HG02588 (cell line): Measurements from ENCODE around the gene ARHGAP29.

Experiments
- ATAC-seq: cut with Tn5 transposase; IDR thresholded peaks from one replicate; pipeline ENCODE4 v1.9.1; 2021; ENCODE audit warnings: mild to moderate bottlenecking, moderate library complexity; ENCODE audit not compliant: unreplicated experiment

ARHGAP29 gene

DNA sequence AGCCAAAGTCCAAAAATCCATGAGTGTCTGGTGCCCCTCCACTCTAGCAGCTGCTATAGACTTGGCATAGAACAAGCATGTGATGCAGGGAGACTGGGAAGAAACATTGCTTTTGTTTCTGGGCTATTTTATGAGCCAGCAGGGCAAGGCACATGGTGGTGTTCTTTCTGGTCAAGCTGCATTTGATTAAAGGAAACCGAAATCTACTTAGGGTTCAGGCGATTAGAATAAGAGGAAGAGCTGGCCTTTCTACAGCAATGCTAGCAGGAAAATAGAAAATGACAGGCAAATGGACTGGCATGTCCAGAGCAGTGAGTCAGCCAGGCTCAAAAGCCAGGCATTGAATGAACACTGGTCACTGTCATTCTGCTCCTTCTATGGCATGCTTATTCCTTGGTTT lies 28.5 kb upstream of the ARHGAP29 start:
- no peak for ATAC-seq

DNA sequence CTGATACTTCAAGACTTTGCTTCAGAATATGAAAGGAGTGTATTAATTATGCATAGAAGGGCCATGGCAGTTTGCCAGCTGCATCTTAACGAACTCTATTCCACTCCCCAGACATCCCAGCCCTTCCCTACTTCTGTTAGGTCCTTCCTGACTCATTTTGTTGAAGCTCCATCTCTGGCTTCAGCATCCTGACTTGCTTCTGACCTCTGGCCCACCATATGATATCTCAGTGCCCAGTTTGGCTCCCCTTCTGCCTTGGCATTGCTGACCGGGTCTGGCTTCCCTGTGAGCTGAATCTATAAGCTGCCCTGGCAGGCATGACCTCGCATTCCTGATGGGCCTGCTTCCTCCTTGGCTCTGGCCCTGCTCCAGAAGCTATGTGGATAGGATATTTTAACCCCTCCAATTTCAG lies 27.6 kb upstream of the ARHGAP29 start:
- ATAC-seq: no peak

DNA sequence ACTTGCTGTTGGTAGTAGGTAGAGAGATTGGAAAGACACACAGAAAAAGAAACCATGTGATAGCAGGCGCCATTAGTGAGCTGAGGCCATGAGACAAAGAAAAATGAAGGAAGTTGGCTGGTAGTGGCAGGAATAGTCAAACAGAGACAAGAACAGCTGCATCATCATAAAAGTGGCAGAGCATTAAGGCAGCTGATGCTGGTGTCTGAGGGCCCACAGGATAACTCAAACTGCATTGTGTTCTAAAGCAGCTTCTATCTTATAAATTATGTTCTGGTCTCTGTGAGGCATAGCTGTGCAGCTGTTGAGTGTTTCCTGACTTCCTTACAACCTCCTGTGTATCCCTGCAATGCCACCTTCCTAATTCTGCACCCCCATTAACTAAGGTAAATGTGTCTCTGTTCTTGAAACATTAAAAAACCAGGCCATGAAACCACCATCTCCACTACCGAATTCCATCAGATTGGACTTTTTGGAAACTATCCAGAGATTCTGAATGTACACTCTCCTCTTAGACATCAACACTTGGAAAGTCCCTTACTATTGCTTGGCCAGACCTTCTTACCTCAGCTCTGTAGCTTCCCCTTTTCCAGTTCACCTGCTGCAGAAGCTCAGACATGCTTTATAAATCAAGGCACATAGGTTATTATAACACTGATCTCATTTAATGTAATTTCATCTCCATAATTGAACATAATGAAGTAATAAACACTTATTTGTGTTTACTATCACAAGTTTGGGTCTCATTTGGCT lies 23.4 kb upstream of the ARHGAP29 start:
- no peak for ATAC-seq

DNA sequence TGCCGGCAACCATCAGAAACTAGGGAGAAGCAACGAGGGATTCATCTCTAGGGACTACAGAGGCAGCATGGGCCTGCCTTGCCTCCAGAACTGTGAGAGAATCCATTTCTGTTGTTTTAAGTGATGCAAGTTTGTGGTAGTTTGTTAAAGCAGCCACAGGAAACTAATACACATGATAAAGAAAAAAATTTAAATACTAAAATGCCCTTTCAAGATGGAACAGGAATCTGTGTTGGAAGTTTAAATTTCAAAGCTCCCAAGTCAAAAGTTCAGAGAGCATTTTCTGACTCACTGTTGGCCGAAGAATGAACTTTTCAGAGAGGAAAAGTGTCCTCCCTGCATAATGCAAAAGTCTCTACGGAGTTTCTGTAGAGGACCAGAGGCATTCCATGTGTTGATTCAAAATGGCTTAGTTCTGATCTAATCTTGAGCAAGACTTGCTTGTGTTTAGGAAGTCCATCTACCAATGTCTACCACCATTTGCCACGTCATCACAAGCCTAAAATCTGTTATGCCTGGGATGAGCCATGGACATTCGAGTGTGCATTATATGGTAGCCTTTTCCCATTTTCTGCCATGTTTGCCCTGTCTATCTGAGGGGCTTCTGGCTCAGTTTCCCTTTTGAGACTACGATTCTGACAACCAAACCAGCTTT lies 22.4 kb upstream of the ARHGAP29 start:
- ATAC-seq: no peak

DNA sequence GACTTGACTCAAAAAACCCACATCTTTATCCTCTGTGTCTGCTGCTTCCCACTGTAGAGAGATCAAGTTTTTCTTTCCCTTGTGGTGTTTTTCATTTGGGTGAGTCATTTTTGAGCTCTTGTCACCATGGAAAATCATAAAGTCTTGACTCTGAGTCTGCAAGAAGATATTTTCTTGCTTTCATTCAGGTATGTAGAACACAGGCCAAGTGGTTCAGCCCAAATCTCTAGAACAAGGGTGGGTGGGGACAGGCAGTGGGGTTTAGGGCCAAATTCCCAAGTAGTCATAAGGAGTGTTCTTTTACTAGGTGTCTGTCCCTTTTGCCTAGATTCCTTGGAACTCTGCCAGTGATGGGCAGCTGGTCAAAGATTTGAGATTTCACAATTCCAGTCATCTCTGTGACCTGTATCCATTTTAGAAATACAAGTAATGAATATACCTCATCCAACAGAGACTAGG lies 21.5 kb upstream of the ARHGAP29 start:
- ATAC-seq: no peak

DNA sequence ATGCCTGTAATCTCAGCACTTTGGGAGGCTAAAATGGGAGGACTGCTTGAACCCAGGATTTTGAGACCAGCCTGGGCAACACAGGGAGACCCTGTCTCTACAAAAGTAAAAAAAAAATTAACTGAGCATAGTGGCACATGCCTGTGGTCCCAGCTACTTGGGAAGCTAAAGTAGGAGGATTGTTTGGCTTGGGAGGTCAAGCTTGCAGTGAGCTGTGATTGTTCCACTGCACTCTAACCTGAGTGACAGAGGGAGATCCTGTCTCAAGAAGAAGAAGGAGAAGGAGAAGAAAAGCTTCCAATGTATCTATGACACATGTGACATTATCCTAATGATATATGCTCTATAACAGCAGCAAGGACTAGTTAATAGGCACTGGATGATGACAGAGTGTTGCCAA lies 20.1 kb upstream of the ARHGAP29 start:
- no peak for ATAC-seq

DNA sequence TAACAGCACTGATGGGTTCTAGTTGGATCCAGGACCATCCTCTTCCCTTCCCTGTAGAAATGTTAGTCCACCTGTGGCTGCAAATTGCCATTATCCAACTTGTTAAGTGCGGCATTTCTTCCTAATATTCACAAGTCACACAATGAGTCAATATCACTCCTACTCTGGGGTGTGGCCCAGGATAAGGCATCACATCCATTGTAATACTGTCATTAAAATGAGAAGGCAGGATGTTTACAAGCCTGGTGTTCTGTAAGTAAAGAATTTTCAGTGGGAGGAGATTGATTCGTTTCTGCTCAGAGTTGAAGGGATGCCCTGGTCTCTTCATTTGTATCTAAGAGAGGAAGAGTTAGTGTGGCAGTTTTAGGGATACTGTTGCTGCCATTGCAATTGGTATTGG lies 18.1 kb upstream of the ARHGAP29 start:
- no peak for ATAC-seq

DNA sequence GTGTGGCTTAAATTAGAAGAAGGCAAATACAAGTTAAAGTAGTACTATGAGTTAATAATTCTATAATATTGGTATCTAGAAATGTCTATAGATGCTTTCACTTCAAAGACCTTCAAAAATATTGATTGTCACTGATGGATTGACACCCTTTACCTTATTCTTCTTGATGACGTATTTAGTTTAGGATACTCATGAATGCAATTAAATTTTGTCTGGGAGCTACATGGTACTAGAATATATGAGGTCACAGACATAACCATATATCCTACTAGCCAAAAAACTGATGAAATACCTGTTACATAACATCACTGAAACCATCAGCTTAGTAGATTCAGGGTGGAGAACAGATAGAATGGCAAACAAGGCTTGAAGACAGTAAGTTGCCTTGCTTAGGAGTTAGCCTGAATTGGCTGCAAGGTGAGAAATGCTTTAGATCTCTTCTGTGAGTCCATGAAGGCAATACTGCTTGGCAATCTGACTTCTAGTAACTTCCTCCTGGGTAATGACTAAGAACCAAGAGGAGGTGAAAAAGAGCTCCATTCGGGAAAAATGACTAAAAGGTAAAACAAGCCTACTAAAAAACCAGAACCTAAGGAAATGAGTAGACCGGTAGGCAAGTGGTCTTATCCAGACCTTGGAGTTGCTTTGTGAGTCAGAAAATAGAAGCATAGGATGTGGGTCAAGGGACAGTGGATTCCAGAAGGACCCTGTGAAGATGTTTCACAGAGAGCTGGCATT lies 16.9 kb upstream of the ARHGAP29 start:
- no peak for ATAC-seq

DNA sequence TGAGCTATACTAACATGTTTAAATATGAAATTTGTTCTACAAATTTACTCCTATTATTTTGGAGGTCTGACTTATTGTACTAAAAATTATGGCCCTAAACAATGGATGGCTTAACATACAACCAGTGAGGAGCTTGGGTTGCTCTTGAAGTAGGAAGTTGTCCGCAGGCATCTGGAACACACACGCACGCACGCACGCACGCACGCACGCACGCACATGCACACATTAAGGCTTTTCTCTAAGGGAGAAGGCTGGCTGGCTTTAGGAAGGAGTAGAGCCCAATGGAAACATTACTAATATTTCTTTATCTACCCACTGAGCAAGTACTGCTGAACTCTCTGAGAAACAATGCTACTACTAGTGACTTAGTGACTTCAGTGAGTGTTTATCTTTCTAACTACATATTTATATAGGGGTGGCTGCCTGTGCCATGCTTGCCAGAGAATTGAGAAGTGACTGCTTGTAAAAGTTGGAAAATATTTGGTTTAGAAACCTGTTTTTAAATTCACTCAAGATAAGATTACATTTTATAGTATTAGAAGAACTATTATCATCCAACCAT lies 16.2 kb upstream of the ARHGAP29 start:
- ATAC-seq: no peak

DNA sequence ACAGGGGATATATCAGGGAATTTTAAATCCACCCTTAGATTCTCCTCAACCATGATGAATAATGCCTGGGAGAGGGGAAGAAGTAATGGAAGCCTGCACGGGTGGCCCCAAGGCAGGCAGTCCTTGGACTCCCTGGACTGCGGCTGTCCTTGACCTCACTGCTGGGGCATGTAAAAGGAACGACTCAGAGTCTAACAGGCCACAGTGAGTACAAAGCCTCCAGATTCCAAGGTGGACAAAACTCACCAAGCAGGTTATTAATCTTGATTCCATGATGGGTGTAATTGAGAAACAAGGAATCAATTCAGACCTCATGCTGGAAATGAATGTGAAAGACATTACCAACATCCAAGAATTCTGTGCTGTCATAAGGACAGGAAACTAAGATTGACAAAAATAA lies 13.0 kb upstream of the ARHGAP29 start:
- no peak for ATAC-seq

DNA sequence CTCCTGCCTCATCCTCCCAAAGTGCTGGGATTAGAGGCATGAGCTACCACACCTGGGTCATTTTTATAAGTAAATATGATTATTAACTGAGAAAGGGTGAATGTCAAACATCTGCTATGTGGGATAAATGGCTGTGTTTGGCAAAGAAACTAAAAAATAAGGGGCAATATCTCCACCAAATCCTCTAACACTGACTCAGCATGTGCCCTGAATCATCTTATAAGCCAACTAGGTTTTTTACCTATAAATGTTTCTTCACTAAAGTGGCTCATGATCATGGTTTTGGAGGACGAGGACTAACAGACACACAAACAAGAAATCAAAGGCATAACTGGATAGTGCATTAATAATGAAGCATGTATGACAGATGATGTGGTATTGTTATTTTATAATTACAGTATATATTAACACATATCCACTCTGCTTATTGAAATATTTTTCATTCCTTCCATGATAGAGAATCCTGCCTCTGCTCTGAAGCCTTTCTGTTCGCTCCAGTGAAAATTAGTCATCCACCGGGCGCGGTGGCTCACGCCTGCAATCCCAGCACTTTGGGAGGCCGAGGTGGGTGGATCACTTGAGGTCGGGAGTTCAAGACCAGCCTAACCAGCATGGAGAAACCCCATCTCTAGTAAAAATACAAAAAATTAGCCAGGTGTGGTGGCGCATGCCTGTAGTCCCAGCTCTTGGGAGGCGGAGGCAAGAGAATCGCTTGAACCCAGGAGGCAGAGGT lies 11.7 kb upstream of the ARHGAP29 start:
- no peak for ATAC-seq

DNA sequence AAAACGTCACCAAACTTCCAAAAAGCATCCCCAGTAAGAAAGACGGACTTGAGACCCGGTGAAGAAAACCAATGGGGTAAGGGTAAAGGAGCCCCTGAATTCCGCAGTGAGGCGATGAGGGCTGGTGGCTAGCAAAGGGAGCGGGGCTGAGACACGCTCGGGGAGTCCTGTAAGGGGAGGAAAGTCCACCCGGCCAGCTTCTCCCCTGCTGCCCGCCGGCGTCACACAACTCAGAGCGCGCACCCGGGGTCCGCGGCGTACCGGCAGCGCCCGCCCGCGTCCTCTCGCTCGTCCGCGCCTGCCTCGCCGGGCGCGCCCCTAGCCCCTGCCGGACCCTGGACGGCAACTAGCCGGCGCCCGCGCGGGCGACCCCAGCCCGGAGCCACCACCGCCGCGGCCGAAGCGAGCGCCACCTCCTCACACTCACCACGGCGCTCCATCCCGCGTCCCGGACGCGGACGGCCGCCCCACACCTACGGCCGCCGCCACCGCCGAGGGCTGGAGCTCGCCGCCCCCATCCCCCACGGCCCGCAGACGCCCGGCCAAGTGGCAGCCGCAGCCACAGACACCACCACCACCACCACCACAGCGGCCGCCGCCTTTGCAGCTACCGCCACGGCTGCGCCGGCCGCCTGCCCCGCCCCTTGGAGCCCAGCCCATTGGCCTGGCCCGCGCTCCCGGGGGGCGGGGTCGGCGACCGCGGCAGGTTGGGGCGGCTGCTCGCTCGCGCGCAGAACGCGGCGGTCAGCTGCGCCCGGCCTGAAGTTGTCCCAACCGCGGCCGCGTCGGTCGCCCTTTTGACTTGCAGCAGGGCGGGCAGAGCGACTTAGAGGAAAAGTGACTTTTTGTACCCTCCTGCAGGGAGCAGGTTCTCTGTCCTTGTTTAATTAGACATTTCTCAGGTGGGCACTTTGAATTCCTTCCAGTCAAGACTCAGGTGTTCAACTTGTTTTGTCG lies 10.0 kb upstream of the ARHGAP29 start:
- peak; percentile 94 for ATAC-seq

DNA sequence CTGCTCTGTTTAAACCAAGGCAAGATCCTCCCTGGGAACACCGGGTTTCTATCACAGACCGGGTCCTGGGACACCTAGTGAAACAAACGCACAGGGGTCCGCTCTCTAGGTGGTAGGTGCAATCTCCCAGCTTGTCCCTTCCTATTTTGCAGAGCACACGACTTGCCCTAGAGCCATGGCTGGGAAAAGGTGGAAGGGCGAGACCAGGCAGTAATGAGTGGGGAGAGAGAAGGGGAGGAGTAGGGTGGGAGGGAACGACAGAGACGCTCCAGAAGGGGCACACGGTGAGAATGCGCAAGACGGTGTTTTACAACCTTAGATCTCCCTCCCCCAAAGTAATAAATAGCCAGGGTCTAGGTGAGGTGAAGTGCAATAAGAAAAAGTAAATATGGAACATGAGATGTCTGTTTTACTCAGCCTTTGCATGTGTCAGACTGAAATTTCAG lies 9.3 kb upstream of the ARHGAP29 start:
- no peak for ATAC-seq

DNA sequence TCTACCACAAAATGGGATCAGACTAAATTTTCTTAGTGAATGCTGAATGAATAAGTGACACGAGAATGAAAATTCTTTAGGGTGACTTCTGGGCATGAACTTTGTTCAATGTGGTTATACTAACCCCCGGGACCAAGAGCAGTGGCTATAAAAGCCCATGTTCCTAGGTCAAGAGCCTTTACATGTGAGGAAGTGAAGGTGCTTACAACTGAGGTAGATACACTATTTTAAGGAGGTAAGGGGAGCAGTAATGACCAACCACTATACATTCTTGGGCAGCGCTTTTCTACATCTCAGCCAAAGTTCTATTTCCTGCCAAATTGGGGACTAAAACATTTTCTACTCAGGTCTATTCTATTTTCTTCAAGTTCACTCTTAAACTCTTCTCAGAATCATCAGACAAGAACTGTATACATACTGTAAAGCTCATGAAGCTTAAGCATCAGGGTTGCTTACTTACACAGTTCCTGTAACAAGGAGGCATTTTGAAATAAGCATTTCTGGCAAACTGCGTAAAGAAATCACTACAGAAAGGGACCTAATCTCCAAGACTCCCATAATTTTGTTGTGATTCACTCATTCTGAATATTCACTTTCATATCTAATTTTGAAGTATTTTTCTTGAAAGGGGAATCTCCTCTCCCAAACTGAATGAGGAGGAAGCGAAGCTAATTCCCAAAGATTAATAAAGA lies 8.5 kb upstream of the ARHGAP29 start:
- no peak for ATAC-seq

DNA sequence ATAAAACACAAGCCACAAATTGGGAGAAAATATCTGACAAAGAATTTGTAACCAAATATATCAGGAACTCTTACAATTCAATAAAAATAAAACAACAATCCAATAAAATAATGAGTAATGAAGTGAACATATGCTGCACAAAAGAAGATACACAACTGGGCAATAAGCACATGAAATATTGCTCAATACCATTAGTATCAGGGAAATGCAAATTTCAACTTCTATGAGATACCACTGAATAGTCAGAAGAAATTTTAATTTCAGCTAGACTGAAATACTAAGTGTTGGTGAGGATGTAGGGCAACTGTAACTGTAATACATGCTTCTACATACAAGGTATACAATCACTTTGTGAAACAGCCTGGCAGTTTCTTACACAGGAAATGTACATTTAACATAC lies 7.4 kb upstream of the ARHGAP29 start:
- ATAC-seq: no peak

DNA sequence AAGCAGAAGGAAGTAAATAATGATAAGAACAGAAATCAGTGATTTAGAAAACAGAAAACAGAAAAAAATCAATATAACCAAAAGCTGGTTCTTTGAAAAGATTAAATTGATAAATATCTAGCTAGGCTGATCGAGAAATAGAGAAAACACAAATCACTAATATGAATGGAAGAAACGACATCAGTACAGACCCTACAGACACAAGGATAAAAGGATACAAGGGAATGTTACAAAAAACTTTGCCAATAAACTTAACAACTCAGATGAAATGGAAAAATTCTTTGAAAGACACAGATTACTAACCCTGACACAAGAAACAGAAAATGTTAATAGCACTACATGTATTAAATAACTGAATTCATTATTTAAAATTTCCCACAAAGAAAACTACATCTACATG lies 6.3 kb upstream of the ARHGAP29 start:
- no peak for ATAC-seq

DNA sequence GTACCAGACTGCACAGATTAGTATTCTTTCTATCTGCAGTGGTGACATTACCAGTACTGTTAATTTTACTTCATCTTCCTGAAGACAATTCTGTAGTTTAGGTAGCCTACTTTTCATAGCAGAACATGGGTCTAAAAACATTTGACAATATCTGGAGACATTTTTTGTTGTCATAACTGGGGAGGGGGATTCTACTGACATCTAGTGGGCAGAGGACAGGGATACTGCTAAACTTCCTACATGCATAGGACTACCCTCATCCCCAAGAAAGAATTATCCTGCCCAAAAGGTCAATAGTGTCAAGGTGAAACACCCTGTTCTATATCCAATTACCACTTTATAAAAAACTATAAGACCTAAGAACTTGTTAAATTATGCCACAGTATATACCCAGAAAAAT lies 3.4 kb upstream of the ARHGAP29 start:
- ATAC-seq: no peak

DNA sequence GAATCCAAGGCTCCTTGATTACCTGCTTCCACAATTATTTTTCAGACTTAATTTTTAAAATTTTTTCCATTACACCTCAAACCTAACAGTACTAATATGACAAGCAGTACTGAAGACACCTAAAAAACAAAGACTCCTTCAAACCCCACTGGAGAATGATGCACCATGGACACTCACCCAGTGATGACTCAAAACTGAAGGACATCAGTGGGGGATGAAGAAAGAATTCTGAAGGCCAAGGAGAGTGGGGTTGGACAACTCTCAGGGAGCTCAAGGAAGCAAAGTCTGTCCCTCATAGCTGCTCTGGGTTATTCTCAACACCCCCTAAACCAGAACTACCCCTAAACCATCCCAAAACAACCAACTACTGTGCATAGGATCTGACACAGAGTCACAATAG lies 2.4 kb upstream of the ARHGAP29 start:
- no peak for ATAC-seq

DNA sequence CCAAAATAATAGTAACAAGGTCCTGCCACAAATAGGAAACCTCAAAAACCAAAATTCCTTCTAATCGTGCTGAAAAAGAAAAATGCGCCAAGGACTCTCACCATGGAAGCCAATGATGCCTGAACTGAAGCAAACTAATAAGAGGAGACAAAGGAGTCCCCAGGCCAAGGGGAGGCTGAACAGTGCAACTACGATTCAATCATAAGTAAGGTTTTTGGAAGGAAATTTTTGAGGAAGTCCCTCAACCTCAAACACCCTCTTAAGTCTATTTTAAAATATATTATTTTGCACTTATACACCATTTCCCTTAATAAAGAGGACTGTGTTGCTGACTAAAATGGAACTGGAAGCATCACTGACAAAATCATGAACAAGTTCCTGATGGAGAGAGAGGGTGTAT lies 1.7 kb upstream of the ARHGAP29 start:
- no peak for ATAC-seq
